Measurements from ENCODE around the gene CCDC178.
"Not testable (repeated sequence)": the region's sequence is repeated elsewhere in the genome, so short reads cannot be mapped to it uniquely, and the experiment has no call there.

The CCDC178 gene

DNA sequence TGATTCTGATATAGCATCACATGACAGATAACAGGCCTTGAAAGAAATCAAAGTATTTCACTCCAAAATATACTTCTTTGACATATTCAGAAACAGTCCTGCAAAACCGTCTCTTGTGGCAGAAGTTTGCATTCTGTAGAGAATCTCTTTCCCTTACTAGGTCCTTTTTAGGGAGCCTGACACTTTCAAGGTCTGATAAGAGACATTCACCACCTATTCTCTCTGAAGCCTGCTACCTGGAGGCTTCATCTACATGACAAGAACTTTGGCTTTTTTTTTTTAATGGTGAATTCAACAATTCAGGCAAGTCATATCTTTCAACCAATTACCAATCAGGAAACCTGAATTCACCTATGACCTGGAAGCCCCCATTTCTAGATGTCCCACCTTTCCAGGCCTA lies 83.8 kb downstream of the CCDC178 start:
- DNase-seq (ENCODE audit: low read depth): no peak

DNA sequence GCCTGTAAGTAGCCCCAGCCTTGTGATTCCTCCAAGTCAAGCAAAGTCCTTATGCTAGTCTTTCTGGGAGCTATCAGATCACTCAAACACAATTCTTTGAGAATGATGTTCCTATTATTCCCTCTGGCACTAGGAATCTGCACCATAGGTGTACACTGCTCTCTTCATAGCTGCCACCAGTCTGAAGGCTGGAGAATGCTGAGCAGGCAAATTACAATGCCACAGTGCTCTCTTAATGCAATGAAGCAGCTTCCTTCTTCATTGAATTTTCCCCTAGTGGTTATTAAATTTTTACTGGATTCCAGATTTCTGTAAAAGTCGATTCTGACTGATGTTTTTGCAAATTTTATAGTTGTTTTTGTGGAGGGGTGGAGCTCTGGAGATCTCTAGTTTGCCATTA lies 84.8 kb downstream of the CCDC178 start:
- DNase-seq (ENCODE audit: low read depth): no peak

DNA sequence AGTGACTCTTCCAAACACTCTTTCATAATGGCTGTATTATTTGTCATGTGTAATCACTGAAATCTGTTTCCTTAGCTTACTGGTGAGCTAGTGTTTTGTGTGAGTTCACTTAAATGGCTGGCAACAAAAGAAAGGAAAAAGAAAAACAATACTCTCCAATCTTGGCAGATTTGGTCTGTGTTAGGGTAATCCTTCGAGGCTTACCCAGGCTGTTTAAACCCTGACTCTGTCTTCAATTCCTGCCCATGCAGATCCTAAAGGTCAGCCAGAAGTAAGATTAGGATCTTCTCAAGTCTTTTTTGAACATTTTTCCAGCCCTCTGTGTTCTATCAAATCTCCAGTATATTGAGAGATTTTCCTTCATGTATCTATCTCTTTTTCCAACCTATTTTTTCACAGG lies 85.3 kb downstream of the CCDC178 start:
- DNase-seq (ENCODE audit: low read depth): peak; percentile 28

DNA sequence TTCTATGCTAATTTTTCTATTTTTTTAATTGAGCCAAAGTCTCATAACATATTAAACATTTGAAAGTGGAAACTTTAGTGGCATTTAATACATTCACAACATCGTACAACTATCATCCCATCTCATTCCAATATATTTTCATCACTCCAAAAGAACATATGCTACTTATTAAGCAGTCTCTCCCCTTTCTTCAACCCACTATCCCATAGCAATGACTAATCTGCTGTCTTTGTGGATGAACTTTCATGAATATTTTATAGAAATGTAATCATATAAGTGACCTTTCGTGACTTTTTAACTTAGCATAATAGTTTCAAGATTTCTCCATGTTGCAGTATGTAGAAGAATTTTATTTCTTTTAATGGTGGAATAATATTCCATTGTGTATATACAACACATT lies 90.3 kb downstream of the CCDC178 start:
- DNase-seq (ENCODE audit: low read depth): peak; percentile 58

DNA sequence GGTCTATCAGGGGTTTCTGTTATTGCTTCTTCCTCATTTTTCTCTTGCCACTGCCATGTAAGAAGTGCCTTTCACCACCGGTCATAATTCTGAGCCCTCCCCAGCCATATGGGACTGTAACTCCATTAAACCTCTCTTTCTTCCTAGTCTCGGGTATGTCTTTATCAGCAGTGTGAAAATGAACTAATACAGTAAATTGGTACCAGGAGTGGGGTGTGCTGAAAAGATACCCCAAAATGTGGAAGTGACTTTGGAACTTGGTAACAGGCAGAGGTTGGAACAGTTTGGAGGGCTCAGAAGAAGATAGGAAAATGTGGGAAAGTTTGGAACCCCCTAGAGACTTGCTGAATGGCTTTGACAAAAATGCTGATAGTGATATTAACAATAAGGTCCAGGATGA lies 100.8 kb downstream of the CCDC178 start:
- DNase-seq (ENCODE audit: low read depth): not testable (repeated sequence)

DNA sequence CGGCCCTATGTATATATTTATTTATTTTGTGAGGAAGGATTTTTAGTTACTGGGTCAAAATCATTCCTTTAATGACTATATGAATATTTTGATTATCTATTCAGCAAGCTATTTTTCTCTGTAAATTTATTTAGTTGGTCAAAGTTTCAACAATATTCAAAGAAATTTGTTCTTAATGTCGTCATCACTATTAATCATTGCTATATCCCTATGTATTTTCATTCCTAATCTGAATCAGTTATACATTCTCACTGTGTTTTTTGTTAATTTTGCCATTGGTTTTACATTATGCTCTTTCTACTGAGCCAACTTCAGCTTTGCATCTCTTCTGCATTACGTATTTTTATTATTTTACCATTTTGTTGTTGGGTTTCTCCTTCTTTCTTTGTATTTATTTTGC lies 105.7 kb downstream of the CCDC178 start:
- DNase-seq (ENCODE audit: low read depth): no peak

DNA sequence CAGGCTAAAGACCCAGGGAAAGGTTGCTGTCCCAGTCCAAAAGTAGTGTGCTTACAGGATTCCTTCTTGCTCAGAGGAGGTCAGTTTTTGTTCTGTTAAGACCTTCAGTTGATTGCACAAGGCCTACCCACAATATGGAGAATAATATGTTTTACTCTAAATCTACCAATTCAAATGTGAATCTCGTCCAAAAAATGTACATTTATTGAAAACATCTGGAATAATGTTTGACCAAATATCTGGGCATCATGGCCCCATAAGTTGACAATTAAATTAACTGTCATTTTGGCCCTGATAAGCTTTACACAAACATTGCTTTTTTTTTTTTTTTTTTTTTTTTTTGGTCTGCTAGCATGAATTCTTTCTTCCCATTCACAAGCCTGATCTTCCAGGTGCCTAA lies 109.8 kb downstream of the CCDC178 start:
- DNase-seq (ENCODE audit: low read depth): peak; percentile 0

DNA sequence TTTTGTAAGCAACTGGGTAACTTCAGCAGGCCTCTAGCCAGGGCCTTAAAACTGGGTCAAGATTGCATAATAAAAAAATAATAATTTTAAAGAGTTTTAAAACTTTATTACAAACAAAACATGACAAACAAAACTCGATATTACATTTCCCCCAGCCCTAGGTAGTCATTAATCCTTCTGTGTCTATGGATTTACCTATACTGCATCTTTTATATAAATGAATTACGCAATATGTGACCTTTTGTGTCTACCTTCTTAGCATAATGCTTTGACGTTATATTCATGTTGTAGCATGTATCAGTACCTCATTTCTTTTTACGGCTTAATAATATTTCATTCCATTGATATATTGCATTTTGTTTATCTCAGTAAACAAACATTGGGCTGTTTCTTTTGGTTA lies 113.5 kb downstream of the CCDC178 start:
- DNase-seq (ENCODE audit: low read depth): no peak

DNA sequence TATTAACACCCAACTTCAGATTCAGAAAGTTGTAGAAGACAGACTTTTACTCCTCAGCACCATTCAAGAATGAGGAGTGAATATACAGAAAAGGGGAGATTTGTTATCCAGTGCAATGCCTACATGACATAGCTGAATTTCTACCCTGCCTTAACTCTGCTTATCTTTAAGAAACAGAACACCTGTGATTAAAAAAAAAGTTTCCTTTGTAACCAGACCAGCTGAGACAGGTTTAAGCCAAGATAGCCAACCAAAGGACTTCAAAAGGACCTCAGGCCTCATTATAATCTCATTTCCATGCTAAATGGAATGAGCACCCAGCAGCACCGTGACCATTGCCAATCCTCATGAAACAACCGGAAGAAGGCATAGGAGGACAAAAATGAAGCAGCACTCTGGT lies 122.9 kb downstream of the CCDC178 start:
- no peak for DNase-seq (ENCODE audit: low read depth)

DNA sequence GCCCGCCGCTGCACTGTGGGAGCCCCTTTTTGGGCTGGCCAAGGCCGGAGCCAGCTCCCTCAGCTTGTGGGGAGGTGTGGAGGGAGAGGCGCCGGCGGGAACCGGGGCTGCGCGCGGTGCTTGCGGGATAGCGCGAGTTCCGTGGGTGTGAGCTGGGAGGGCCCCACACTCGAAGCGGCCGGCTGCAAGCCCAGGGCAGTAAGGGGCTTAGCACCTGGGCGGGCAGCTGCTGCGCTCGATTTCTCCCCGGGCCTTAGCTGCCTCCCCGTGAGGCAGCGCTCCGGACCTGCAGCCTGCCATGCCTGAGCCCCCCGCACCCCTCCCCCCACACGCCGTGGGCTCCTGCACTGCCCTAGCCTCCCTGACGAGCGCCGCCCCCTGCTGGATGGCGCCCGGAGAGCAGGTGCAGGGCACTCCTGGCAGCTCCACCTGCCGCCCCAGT lies 124.4 kb downstream of the CCDC178 start:
- DNase-seq (ENCODE audit: low read depth): no peak

DNA sequence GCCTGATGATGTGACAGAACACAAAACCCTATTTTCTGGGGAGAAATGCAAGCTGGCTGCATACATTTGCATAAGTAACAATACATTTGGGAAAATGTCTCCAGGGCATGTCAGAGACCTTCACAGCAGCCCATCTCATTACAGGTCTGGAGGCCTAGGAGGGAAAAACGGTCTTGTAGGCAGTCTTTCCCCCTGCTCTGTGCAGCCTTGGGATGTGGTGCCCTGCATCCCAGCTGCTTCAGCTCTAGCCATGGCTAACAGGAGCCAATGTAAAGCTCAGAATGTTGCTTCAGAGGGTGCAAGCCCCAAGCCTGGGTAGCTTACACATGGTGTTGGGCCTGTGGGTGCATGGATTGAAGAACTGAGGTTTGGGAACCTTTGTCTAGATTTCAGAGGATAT lies 133.0 kb downstream of the CCDC178 start:
- DNase-seq (ENCODE audit: low read depth): no peak

DNA sequence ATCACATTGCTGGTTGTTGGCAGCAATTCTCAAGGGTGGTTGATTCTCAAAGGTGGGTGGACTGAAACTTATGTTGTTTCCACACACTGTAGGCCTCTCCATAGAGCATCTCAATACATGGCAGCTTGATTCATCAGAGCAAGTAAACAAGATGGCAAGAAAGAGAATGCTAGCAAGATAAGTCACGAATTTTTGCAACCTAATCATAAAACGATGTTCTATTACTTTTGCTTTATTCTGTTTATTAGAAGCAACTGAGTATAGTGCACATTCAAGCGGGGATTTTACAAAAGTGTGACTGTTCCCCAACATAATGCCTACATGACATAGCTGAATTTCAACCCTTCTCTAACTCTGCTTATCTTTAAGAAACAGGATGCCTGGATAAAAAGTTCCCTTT lies 136.2 kb downstream of the CCDC178 start:
- DNase-seq (ENCODE audit: low read depth): no peak

DNA sequence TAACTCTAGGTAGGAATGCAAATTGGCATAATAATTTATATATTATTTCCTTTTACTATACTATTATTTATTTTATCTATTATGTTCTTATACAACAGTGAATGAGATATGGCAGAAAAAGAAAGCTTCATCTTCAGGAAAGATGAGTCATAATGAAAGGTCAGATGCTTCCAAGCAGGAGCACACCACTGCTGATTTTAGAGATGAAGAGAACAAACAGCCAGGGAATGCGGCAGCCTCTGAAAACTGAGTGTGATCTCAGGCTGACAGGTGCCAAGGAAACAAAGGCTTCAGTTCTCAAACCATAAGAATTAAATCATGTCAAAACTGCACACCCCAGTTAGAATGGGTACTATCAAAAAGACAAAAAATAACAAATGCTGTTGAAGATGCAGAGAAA lies 149.0 kb downstream of the CCDC178 start:
- no peak for DNase-seq (ENCODE audit: low read depth)

DNA sequence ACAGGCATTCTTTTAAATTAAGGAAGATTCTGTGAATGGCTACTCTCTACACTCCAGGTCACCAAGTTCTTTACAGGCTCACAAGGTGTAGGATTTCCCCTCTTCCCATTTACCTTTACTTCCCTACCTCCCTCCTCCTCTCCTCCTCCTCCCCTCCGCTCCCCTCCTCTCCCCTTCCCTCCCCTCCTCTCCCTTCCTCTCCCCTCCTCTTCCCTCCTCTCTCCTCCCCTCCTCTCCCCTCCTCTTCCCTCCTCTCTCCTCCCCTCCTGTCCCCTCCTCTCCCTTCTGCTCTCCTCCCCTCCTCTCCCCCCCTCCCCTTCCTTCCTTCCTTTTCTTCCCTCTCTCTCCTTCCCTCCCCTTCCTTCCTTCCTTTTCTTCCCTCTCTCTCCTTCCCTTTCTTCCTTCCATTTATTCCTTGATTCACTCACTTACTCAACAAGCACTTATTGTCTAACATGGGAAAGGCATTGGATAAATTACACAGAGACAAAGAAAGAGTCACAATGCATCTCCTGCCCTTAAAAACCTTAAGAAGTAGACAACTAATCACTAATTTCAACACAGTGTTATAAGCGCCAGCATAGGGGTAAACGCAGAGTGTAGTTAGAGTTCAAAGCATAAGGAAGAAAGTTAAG lies 152.3 kb downstream of the CCDC178 start:
- no peak for DNase-seq (ENCODE audit: low read depth)

DNA sequence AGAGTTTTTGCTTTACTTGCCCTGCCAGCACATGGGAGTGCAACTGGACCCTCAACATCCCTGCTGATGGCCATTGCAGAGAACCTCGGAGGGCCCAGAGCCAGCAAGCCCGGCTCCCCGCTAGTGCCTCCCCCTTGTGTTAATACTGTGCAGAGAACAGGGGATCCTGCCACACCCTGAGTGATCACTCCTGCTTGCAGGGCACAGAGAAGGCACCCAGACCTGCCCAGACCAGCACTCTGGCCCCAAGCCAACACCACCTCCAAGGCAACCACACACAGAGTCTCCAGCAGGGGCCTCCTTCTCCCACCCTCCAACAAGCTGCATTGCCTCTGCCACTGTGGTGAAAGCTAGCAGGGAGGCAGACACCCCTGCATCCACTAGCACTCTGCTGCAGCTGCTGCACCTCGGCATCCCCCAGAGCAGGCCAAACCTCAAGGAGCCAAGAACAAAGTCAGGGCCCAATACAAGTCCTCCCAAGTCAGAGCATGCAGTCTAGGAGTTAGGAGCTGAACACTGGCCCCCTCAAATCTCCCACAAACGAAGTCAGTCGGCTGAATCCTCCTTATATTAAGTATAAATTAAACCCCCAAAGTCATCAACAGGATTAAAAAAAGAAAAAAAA lies 157.7 kb downstream of the CCDC178 start:
- no peak for DNase-seq (ENCODE audit: low read depth)

DNA sequence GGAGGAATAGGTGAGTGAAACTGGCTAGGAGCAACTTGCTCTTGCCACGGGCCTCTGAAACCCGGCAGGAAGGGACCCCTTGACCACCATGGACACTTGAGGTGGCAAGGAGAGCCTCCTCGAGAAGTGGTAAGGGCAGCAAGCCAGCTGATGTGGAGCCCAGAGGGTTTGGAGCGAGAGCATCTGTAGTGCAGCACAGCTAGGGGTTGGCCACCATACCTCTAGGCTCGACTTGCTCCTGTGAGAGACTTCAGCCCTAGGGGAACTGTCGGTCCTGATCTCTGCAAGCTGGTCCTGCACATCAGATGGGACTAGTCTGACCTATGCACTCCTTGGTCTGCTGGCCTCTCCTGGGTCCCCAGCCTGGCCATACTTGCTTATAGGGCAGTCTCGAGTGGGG lies 158.4 kb downstream of the CCDC178 start:
- DNase-seq (ENCODE audit: low read depth): no peak

DNA sequence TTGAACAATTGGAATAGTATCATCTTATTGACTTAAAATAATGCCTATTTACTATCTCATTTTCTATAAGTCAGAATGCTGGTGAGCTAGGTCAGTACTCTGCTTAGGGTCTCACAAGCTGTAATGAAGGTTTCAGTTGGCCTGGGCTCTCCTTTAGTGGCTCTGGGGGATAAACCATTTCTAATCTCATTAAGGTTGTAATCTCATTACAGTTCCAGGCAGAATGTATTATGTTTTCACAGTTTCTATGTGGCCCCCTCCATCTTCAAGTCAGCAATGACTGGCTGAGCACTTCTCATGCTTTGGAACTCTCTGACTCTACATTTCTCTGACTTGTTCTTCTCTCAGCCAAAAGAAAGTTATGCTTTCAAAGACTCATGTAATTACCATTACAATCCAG lies 163.1 kb downstream of the CCDC178 start:
- DNase-seq (ENCODE audit: low read depth): no peak

DNA sequence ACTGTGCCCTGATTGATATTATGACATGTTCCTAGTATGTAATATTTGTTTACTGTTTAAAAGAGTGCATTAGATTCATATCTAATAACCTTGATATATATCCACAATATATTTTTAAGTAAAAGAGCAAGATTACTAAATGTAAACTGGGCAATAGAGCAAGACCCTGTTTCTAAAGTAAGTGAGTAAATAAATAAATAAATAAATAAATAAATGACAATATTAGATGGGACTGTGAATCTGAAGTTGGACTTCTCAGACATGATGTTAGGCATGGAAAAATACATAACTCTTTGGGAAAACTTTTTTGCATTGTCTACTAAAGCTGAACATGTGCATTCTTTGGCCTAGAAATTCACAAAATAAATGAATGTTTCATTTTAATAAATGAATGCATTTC lies 164.7 kb downstream of the CCDC178 start:
- DNase-seq (ENCODE audit: low read depth): no peak

DNA sequence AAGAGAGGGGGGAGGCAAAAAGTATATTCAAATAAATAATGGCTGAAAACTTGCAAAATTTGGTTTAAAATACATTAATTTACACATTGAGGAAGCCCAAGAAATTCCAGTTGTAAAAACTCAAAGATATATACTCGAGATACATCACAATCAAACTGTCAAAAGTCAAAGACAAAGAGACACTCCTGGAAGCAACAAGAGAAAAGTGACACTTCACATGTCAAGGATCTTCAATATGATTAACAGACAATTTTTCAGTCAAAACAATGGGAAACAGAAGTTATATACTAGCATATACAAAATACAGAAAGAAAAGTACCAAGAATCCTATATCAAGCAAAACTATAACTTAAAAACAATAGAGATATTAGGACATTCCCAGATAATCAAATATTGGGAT lies 170.2 kb downstream of the CCDC178 start:
- no peak for DNase-seq (ENCODE audit: low read depth)

DNA sequence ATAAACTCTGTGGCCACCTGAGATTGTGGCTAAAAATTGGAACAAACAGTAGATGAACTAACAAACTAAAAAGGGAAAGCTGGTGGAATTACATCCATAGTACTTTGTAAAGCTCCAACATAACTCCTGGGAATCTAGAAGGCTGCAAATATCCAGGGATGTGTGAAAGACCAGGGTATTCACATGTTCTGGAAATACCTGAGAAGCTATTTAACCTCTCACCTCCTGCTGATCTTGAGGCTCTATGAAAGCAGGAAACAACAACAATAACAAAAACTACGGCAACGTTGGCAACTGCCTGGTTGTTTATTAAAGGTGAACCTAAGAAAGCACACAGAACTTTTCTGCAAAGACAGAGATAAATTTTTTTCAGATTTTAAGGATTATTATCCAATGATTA lies 171.3 kb downstream of the CCDC178 start:
- no peak for DNase-seq (ENCODE audit: low read depth)

DNA sequence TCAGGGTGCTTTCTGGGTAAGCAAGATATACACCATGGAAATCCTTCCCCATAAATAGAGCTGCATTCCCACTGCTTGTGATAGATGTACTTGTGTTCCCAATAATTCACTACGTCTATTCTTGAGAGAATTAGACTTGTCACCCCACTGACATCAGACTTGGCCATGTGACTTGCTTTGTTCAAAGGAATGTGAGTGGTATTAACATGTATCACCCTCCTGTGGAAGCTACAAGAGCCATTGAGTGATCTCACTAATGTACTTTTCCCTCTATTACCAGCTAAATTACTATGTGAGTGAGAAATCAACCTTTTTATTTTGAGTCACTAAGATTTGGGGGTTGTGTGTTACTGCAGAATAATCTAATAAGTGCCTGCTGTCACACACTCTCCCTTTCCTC lies 176.0 kb downstream of the CCDC178 start:
- DNase-seq (ENCODE audit: low read depth): no peak

DNA sequence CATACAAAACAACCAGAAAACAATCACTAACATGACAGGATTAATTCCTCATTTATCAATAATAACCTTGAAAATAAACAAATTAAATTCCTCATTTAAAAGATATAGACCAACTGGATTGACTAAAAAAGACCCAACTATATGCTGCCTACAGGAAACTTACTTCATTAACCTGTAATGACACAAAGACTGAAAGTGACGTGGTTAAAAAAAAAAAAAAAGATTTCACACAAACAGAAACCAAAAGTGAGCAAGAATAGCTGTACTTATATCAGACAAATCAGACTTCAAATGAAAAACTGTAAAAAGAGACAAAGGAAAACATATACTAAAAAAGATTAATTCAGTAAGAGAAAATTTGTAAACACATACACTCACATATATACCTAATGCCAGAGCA lies 201.2 kb downstream of the CCDC178 start:
- no peak for DNase-seq (ENCODE audit: low read depth)

DNA sequence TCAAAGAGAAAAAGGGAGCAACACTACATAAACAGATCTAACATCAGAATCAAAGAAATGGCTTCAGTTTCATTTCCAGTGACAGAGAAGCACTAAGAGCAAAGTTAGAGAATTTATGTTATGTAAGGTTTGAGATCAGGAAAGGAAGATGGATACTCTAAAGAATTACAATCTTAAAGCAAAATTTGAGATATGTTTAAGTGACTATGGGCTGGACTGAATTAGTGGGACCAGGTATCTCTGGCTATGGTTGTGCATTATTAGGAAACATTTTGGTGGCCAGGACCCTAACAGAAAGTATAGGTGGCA lies 208.2 kb downstream of the CCDC178 start:
- DNase-seq (ENCODE audit: low read depth): no peak

DNA sequence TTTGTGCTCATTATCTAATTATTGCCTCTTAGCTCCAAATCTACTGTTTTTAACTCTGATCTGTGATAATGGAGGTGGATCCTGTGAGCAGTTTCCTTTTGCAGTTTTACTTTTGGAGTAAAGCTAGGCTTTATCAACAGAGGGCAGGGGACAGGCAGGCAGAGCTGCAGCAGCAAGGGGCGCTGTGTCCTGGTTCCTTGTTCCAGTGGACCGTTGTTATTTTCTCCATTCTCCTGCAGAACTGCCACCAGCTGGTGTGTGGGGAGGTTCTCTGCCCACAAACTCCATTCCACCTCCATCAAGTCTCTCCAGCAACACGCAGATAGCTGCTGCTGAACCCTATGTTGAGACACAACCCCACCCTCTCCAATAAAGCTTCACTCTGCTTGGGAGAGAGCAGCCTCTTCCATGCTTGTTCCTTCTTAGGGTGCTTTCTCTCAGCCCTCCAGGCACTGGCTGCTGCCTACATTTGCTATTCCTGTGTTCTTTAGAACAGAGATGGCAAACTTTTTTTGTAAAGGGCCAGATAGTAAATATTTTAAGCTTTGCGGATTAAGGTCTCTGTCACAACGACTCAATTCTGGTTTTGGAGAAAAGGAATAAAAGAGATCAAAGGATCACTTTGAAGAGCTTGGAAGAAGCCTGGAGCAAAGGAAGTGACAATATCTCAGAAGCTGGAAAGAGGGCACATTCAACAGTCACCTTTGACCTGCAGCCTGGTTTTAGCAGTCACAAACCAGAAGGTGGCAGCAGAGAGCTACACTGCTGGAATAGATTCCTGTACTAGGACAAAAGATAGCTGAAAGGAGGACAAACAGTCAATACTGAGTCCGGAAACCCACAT lies 208.8 kb downstream of the CCDC178 start:
- DNase-seq (ENCODE audit: low read depth): peak; percentile 59
